HG03045 (cell line): ENCODE measurements around the gene COL5A3.

Experiments used
- ATAC-seq: cut with Tn5 transposase; IDR thresholded peaks from one replicate; pipeline ENCODE4 v1.9.1; 2021; ENCODE audit warnings: mild to moderate bottlenecking, moderate library complexity; ENCODE audit not compliant: unreplicated experiment

Gene COL5A3

GRCh38 chr19:10011974-10012373 lies 1.7 kb upstream of the COL5A3 start:
- ATAC-seq = no peak

DNA sequence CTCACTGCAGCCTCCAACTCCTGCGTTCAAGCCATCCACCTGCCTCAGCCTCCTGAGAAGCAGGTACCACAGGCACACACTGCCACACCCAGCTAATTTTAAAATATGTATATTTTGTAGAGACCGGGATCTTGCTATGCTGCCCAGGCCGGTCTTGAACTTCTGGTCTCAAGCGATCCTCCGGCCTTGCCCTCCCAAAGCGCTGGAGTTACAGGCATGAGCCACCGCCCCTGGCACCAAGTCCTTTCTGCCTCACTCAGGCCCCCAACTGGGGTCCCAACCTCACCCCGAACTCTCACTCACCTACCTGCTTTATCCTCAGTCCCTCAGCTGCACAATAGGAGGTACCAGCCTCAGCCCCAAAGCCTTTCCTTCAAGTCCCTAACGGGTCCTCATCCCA lies 635 bp upstream of the COL5A3 start:
- ATAC-seq = no peak

GRCh38 chr19:10009714-10010224 lies 535 bp downstream of the COL5A3 start:
- no peak for ATAC-seq

DNA sequence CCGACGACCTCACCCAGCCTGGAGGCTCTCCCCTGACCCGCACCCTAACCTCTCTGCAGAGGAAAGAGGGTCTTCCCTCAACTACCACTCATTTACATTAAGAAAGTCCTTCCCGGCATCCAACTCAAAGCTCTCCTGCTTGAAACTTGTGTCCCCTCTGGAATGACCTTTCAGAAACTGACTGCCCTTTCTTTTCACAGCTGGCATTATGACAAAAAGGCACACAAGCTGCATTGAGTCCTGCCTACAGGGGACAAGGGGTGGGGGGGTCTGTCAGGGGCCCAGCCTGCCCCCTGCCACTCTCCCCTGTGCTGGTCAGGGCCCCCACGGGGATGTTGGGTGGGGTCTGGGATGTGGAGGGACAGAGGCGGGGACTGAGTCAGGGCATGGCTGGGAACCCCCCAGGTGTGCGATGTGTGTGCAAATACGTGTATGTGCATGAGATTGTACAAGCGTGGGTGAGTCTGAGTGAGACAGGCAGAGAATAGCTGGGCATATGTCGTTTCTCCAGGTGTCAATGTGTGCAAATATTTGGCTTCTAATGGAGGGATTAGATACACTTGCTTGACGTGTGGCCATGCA lies 2.0 kb downstream of the COL5A3 start:
- ATAC-seq = no peak

GRCh38 chr19:10007371-10008183 lies 2.7 kb downstream of the COL5A3 start:
- no peak for ATAC-seq

DNA sequence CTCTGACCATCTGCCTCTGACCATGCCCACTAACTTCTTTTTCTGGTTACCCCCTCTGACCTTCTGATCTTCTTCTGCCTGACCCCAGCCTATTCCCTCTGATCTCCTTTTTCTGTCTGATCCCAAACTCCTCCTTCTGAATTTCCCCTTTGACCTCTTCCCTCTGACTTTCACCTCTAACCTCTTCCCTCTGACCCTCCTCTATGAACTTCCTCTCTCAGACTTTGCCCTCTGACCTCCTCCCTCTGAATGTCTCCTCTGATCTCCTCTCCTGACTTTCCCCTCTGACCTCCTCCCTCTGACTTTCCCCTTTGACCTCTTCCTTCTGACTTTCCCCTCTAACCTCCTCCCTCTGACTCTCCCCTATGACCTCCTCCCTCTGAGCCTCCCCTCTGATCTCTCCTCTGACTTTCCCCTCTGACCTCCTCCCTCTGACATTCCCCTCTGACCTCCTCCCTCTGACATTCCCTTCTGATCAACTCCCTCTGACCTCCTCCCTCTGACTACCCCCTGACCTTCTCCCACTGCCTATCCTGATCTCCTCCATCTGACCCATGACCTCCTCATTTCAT lies 3.5 kb downstream of the COL5A3 start:
- no peak for ATAC-seq

GRCh38 chr19:10006335-10006708 lies 4.0 kb downstream of the COL5A3 start:
- ATAC-seq = no peak

GRCh38 chr19:10005632-10006334 lies 4.5 kb downstream of the COL5A3 start:
- no peak for ATAC-seq

DNA sequence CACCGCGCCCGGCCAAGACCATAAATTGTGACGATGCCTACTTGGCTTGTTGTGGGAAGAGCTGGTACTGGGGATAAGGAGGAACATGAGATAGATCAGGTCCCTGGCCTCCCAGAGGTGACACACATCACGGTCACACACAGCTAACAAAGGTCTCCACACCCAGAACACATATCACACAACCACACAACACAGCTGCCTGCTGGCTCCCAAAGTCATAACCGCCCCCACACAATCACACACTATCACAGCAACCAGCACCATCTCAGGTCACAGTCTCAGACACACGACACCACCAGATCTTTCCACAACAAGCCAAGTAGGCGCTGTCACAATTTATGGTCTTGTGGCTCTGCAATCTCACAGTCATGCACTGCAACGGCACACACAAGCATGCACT lies 5.7 kb downstream of the COL5A3 start:
- ATAC-seq = no peak

GRCh38 chr19:10003271-10003670 lies 7.0 kb downstream of the COL5A3 start:
- no peak for ATAC-seq

DNA sequence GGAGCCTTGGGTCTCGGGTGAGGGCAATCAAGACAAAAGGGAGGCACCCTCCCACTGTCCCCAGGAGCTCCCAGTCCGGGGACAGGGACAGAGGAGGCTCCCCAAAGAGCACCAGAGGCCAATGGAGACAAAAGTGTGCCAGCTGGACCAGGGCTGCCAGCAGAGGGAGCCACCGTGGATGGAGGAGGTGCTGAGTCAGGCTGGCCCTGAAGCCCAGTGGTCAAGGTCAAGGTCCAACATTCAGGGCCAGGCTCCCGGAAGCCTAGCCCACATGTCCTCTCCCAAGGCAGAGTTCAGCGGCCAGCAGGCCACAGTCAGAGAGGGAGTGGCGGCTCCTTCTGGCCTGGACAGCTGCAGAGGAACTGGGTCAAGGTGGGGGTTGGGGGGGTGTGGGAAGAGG lies 8.4 kb downstream of the COL5A3 start:
- no peak for ATAC-seq

GRCh38 chr19:10000171-10000826 lies 10.0 kb downstream of the COL5A3 start:
- no peak for ATAC-seq

DNA sequence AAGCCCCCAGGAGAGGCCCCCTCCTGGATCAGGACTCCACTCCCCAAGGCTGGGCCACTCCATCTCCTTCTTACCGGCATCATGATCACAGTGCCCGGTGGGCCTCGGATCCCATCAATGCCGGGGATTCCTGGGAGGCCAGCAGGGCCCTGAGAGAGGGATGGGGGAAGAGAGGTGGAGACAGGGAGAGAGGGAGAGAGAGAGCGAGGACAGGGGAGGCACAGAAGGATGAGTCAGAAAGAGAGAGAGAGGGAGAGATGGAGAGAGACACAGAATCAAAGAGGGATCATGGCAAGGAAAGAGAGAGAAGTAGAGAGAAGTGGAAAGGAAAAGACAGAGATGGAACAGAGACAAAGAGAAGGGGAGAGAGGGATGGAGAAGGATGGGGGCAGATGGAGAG lies 13.8 kb downstream of the COL5A3 start:
- ATAC-seq = no peak

DNA sequence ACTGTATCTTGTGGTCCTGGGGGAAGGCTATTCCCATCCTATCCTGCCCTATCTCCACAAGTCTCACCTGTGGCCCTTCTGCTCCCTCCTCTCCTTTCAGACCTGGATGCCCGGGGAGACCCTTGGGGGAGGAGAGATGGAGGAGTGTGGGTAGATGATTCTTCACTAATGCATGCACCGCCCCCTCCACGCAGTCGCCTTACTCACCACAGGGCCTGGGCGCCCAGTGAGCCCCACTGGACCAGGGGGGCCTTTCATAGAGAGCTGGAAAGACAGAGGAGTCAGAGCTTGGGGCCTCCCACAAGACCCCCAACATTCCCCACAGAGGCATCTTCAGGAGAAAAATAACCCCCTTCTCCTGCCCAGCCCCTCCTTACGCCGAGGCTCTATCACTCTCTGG lies 14.3 kb downstream of the COL5A3 start:
- no peak for ATAC-seq

GRCh38 chr19:9995084-9995483 lies 15.2 kb downstream of the COL5A3 start:
- ATAC-seq = no peak

- no peak for ATAC-seq
Measured at GRCh38 chr19:9991425-9992191, 18.7 kb downstream of the COL5A3 start.

DNA sequence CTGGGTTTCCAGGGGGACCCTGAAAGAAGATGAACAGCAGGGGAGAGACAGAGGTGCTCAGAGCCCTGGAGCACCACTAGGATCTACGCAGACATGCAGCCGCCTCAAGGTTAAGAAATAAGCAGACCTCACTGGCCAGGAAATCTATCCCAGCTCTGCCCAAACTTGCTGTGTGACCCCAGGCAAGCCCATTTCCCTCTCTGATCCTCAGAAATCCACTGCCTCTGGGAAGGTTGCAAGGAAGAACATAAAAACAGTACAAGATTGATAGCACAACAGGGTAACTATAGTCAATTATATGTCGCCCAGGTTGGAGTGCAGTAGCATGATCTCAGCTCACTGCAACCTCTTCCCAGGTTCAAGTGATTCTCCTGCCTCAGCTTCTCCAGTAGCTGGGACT lies 20.8 kb downstream of the COL5A3 start:
- no peak for ATAC-seq

DNA sequence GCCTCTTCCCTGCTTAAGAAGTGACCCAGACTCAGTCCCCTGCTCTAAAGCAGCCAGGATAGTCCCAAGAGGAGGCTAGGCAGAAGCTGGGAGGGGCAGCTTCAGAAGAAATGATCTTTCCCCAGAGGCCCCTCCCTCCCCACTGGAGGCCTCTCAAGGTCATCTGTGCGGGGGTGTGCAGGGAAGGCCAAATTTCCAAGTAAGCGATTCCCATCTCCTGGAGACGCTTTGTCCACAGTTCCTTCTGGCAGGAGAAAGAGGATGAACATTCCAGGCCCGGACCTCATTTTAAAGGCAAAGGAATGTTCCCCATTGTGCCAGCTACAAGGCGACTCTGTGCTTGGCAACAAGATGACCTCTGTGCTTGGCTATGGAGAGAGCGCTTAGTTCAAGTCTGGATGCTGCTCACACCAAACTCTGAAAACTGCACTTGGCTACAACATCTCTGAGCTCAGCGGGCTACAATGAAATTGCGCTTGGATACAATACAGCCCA lies 23.5 kb downstream of the COL5A3 start:
- ATAC-seq = no peak

DNA sequence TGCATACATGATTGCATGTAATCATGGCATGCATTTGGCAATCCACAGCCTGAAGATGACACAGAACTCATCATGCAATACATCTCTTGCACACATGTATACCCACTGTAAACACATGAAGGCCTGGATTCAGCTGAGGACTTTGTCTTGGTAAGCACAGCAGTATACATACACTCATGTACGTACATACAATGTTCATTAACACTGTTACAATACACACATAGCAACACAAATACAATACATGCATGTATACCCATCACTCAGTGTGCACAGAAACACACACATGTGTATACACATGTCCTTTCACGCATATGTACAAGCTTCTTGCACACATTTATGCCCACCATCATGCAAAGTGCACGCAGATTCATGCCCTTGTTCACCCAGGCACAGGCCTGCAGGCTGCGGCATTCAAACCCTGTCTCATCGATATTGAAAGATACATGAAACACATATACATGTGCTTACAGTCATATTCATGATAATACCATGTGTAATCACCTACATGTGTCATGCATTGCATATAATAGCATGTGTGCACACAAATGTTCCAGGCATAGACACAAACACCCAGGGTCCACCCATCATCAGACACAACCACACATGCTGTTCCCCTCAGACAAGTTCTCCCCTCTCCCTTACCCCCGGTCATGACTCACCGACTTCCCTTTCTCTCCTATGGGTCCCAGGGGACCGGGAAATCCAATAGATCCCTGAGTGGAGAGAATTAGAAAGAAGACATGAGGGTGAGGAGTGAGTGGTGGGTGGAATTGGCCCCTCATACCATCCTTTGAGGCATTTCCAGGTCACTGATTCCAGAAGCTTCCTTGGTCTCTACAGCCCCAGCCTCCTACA lies 28.7 kb downstream of the COL5A3 start:
- no peak for ATAC-seq
